Activated gamma-delta T cell treated with anti-CD3 and anti-CD28 coated beads, Interleukin-2, amount 50 U/mL, for 16 hours (primary cell): ENCODE measurements around the gene KAZALD1.
"Not testable (repeated sequence)": the region's sequence is repeated elsewhere in the genome, so short reads cannot be mapped to it uniquely, and the experiment has no call there.

Experiments used
- DNase-seq: peaks from one replicate; pipeline ENCODE4 v3.0.0-alpha.2; 2020; ENCODE audit warnings: low read depth

KAZALD1 gene

DNA sequence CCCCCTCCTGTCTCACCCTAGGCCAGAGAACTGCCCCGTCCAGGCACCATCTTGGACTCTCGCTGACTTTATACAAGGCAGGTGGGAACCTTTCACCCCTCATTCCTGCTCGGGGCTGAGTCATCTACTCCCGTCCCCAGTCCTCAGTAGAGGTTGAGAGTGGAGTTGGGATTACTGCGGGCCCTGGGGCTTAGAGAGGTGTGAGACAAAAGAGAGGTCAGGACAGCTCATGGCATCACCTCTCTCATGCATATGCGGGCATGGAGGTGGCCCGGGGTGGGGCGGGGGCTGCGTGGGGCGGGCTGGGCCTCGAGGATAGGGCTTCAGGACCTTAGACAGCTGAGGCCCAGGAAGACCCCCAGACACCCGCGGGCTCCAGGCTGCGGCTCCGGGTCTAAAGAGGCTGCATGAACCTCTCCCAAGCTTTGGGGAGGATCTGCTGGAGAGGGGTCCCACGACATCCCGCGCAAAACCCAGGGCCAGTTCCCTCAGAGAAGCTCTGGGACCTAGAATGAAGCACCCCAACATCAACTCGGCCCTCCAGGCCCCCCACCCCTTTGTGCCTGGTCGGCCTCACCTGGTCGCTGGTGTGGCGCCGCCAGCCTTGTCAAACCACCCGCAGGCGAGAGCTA lies 31.2 kb upstream of the KAZALD1 start:
- no peak for DNase-seq

DNA sequence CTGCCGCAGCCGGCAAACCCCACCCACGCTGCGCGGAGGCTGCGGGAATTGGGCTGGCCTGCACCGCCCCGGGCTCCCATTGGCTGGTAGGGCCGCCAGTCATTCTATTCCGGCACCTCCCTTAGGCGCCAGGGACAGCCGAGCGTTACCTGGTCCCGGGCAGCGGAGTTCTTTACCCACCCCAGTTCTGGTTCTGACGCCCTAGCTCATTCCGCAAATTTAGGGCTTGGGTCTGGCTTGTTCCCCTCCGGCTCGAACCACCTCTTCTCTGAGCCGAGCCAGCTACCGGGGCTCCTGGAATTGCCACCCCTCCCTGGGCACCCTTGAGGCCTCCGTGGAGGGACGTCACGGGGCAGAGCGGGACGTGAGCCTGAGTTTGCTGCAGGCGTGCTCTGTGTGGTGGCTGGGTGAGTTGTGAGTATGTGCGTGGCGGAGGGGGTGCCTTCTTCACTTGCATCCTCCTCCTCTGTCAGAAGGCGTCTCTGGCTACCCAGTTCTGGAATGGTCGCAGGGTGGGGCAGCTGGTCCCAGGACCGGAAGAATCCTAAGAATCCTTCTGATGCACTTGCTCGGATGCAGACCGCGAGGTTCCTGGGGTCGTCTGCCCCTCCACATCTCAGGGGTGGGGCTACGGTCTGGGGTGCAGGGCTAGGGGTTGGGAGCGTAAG lies 30.5 kb upstream of the KAZALD1 start, which contains the start of the genes PDZD7 and SFXN3:
Gene PDZD7 (minus strand): TSS at position 2 of the 668 bp plus-strand sequence. CDS start 910 bp downstream, outside the sequence.
Gene SFXN3 (plus strand): TSS at position 107 of the 668 bp plus-strand sequence. CDS start 3,461 bp downstream, outside the sequence.
- DNase-seq: peak; percentile 94

DNA sequence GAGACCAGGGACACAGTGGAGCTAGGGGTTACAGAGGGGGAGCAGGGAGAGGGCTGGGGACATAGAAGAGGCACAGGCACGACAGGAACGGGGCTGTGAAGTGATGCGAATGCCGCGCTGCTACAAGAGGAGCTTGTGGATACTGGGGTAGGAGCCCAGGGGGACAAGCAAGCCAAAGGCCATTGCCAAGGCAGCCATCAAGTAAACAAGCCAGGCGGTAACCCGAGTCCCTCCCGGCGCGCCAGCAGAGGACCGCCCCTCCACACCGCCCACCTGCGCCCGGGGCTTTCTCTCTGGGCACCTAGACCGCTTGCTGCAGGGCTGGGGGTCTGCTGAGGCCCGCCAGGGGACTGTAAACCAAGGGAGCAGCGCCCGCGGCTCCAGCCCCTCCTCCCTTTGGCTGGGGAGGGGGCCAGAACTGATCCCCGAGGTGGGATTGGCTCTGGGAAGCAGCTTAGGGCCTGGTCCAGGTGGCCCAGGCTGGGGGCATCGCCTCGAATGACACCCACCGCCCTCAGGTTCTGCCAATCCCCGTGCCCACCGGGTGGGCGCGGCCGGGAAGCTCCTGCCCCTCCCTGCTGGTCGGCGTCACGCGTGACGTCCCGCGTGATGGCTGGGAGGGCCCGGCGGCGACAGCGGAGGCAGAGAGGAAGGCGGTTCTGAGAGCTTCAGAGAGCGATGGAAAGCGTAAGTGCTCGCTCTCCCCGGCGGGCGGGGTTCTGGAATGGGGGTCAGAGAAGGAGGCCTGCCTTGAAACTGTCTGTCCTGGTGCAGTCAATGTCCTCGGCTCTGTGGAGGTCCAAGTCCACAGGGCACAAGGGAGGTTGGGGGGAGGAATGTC lies 29.8 kb upstream of the KAZALD1 start:
- DNase-seq: peak; percentile 57

DNA sequence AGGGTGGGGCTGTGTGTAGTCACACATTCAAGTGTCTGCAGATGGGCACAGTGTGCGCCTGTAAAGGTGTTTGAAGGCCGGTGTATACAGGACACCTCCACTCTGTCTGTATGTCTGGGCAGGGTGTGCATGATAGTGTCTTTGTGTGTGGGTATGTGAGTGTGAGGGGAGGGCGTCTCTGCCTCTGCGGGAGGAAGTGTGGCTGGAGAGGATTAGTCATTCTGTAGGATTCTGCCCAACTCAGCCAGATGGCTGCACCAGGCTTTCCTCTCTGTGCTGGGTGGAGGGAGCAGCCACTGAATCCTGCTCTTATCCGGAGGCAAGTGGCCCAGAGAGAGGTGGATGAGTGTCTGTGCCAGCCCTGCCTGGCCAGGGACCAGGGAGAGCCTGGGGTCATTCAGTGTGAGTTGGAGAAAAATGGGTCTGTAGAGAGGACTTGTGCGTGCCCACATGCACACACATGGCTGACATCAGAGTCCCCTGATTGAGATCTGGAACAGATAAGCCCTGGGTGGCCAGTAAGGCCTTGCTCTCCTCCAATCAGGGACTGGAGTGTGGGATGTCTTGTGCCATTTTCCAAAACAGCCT lies 29.1 kb upstream of the KAZALD1 start:
- peak; percentile 30 for DNase-seq

DNA sequence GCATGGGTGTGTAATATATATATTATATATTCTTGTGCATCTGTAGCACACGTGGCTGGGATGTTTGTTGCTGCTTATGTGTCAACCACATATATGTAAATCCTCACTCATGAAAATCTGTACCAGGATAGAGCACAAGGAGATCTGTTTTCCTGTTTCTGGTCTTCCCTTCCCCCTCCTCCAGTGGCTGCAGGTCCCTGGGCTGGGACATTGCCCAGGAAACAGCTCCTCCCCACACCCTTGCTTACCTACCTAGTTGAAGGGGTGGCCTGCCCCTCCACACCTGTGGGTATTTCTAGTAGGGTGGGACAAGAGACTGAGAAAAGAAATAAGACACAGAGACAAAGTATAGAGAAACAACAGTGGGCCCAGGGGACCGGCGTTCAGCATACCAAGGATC lies 28.5 kb upstream of the KAZALD1 start:
- no peak for DNase-seq

DNA sequence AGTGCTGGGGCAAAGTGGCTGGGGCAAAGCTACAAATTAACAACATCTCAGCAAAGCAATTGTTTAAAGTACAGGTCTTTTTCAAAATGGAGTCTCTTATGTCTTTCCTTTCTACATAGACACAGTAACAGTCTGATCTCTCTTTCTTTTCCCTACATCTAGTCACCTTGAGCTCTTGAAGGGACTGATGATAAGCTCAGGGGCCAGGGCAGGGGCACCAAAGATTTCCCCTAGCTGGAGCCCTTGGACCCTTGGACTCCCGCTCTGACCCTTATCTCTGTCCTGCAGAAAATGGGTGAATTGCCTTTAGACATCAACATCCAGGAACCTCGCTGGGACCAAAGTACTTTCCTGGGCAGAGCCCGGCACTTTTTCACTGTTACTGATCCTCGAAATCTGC lies 27.4 kb upstream of the KAZALD1 start:
- DNase-seq: not testable (repeated sequence)

DNA sequence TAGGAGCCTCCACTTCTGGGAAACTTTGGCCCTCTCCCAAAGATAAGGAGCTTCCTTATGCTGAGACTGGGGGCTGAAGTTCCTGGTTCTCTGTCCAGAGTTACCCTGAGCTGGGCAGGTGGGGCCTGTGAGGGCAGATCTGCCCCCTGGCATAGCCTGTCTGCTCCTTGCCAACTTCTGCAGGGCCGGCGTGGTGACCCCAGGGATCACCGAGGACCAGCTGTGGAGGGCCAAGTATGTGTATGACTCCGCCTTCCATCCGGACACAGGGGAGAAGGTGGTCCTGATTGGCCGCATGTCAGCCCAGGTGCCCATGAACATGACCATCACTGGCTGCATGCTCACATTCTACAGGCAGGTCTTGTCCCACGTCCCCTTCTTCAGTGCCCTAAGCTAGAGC lies 26.5 kb upstream of the KAZALD1 start:
- DNase-seq: no peak

DNA sequence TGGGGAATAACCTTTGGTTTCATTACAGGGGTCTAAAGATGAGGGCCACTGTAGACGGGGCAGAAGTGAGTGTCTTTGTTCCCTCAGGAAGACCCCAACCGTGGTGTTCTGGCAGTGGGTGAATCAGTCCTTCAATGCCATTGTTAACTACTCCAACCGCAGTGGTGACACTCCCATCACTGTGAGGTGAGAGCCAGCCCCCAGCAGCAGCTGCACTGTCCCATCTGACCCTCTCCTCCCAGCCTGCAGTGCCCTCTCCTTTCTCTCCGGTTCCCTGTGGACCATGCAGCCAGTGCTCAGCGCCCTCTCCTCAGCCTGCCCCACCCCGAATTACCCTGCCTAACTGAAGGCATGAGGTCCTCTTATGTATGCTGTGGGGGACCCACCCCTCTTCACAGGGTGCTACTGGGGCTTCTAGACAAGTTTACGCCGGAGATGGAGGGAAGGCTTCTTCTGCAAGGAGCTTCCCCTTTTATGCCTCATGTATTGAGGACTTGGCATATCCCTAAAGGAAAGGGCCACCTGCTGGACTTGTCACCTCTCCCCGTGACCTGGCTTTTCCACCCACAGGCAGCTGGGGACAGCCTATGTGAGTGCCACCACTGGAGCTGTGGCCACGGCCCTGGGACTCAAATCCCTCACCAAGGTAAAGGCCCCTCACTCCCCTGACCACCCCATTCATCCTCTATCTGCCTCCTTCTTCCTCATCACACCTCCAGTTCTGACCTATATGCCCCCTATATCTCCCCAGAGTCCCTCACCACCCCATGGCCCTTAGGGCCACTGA lies 25.7 kb upstream of the KAZALD1 start:
- no peak for DNase-seq

DNA sequence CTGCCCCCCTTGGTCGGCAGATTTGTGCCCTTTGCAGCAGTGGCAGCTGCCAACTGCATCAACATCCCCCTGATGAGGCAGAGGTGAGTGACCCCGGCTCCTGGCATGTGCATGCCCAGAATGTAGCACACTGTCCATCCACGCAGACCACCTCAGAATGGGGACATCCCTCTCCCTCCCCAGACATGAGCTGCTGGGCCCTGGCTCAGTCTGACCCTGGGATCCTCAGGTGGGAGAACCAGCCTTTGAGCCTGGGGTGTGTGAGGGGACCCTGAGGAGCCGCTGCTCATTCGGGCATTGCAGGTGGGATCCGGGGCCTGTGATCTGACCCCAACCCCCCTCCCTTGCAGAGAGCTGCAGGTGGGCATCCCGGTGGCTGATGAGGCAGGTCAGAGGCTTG lies 25.1 kb upstream of the KAZALD1 start:
- no peak for DNase-seq

DNA sequence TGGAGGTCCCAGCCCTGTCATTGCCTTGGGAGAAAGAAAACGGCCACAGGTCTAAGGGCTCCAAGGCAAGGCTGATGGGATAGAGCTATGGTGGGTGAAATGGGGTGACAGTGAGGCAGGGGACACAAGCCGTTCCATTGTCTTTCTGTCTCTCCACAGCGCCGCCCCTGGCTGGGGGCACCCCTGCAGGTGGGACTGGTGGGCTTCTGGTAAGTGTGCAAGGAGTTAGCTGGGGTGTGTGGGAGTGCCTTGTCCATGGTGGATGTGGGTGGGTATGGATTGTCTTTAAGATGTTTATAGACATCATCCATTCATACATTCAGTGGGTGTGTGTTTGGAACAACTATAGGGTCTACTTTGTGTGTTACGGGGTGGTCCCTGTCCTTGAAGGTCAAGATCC lies 23.3 kb upstream of the KAZALD1 start:
- no peak for DNase-seq

DNA sequence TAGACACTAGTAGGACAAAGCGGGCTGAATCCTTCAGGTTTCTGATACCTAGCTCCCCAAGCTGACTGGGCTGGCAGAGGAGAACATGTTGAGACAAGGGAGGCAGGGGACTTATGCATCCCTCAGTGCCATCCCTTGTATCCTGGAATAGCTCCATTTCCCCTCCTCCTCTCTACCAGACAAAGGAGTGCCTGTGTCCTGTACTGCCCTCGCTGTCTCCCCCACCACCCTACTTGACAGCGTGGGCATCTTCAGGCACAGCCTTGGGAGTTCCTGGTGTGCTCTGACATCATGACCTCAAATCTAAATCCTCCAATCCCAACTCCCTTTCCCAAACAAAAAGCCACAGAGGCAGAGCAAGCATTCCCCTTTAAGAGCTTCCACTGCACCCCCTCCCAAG lies 21.7 kb upstream of the KAZALD1 start:
- no peak for DNase-seq

DNA sequence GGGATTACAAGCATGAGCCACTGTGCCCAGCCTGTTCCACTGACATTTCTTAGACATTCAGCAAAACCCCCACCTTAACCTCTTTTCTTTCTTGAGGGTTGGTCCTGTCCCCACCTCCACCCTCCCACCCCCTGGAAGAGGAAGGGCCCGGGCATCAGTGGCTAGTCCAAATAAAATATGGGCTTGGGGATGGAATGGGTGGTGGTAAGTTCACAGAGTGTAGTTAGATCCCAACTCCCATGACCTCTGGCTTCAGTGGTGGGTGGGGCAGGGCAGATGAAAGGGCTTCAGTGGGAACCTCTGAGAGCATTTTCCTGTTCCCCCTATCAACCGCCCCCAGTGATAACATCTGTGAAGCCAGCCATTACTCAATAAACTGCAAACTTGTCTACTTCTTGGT lies 20.9 kb upstream of the KAZALD1 start:
- DNase-seq: no peak

DNA sequence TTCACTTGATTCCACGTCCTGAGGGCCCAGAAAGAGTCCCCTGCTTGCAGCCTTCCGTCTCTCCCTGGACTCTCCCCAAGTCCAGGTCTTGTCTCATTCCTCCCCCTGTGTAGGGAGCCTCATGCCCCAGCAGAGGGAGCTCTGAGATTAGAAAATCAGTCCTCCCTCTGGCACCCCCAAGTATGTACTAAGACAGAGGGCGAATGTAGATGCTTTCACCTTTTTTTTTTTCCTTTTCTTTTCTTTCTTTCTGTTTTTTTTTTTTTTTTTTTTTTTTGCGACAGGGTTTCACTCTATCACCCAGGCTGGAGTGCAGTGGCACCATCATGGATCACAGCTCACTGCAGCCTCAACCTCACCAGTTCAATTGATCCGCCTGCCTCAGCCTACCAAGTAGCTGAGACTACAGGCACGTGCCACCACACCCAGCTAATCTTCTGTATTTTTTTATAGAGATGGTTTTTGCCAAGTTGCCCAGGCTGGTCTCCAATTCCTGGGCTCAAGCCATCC lies 20.5 kb upstream of the KAZALD1 start:
- DNase-seq: peak; percentile 67

DNA sequence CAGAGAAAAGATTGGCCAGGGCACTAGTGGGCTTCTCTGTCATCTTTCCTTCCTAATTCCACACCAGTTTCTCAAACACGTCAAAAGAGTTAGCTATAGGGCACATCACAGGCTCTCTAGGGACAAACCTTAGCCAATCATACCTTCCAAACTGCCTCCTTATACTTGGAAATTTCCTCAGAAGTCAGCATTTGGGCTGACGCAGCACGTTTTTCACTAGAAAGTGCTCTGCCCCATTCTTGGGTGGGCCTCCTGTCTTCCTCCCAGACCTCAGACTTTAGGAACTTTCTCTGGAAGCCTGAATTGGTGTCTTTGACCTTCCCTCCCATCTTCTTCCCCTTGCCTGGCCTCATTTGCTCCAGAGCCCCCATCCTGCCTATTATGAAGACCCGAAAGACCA lies 19.7 kb upstream of the KAZALD1 start:
- DNase-seq: no peak

DNA sequence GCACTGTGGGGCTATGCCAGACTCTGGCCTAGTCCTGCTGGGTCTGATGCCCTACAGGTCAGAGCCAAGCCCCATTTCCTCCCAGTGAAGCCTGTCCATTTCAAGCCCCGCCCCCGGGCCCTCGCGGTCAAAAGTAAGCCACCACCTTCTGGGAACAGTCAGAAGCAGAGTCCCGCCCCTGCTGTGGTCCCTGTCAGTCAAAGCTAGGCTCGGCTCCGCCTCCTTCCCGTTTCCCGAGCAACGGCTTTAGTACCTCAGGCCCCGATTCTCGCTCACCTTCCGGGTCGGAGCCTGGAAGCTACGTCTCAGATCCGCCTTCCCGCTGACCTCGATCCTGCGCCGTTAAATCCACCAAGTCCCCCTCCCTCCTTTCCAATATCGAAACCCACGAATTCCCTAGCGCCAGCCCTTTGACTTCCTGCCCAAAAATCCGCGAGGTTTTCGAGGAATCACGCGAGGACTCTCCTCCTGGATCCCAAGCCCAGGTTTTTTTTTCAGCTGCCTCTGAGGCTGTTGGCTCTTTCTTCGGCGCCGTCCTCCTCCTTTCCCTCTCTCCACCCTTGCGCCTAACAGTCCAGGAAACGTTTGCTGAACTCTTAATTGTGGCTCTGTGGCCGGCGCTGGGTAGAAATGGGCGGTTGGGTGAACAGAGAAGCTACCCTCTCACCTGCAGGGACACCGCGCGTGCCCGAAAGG lies 19.0 kb upstream of the KAZALD1 start:
- peak; percentile 70 for DNase-seq

DNA sequence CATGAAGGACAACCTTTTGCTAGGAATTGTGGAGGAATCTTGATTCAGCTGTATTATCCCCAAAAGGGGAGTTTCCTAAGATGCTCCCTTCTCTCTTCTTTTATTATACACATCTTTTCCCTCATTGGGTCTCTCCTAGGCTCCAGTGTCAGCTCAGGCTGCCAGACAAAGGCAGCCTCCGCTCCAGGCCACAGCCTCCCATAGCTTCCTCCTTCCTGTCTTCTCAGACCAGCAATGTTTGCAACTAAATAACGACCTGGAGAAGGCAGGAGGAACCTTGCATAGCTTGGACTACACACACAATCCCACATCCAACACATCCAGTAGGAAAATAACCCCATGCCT lies 18.5 kb upstream of the KAZALD1 start:
- DNase-seq: no peak

DNA sequence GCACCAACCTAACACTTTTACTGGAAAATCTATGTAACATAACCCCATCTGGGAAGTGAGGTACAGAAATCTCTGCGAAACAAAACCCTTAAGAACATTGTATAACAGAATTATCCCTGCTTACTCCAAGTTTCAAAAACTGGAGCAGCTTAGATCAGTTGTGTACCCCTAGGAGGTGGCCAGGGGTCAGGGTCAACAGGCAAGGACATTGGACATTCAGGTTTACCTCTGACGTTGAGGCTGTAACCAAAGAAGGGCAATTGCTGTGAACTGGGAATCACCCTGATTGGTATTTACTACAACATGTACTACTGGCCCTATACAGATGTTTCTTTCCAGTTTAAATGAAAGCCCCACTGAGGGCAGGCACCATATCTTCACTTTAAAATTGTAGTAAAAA lies 17.7 kb upstream of the KAZALD1 start:
- DNase-seq: no peak

DNA sequence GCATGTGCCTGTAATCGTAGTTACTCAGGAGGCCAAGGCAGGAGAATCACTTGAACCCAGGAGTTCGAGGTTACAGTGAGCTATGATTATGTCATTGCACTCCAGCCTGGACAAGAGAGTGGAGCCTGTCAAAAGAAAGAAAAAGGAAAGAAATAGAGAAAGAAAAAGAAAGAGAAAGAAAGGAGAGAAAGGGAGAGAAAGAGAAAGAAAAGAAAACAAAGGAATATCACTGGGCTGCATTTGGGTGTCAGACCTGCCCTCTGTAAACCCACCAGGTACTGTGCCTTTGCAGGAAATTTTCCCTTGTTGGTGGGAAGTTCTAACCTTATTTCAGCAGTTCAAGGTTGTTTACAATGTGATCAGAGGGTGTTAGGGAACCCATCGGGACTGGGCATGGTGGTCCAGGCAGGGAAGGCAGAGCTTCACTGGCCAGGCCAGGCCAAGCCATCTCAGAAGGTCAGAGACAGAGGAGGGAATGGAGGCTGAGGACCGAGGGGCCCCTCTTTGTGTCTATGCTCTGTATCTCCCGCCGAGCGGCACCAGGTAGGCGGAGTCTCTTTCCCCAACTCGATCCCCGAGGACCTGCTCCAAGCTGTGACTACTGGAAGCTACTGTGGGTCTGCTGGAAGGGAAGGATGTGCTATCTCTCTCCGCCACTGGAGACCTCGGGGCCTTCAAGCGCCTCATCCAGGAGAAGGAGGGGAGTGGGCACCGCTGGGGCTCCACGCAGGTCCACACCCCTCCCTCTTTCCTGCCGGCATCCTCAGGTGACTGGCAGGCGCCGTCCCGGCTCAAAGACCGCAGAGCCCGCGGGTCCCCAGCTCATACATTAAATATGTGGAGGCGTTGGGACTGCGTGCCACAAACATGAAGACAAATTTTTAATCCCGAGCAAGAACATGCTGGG lies 15.2 kb upstream of the KAZALD1 start:
- DNase-seq: no peak

DNA sequence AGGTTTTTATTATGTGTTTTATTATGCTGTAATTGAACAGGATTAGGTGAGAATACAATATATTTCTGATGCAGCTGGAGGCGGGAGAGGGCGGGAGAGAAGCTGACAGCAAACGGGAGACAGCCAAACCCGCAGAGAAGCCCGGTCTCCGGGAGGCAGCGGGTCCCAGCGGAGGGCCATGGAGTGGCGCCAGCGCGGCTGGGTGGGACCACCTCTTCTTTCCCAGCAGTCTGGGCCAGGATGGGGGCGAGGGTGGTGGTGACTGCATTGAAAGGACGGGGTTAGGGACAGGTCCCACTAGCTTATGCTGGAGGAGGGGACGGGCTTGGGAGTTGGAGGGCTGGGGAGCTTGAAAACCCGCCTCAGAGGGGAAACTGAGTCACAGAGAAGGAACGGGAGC lies 14.5 kb upstream of the KAZALD1 start:
- no peak for DNase-seq
